A673 (cell line): ENCODE data around the gene METTL24.

Experiments
- EZH2 ChIP-seq: fragments of 200-600 bp; sonication (generic); IDR thresholded peaks from 2 replicates; pipeline ENCODE4 v1.6.1; 2017; ENCODE audit warnings: borderline replicate concordance, low read depth, mild to moderate bottlenecking, mixed read lengths, antibody characterized with exemption, low read length; ENCODE audit not compliant: poor library complexity, severe bottlenecking
- TF ChIP-seq, protein P1 (sequence below): fragments of 300-800, 200-600 bp; sonication (generic); conservative IDR thresholded peaks from 2 replicates; pipeline ENCODE4 v1.5.1; 2017; ENCODE audit warnings: low read depth, mild to moderate bottlenecking, antibody characterized with exemption, low read length, moderate library complexity, mixed read lengths

DNA sequence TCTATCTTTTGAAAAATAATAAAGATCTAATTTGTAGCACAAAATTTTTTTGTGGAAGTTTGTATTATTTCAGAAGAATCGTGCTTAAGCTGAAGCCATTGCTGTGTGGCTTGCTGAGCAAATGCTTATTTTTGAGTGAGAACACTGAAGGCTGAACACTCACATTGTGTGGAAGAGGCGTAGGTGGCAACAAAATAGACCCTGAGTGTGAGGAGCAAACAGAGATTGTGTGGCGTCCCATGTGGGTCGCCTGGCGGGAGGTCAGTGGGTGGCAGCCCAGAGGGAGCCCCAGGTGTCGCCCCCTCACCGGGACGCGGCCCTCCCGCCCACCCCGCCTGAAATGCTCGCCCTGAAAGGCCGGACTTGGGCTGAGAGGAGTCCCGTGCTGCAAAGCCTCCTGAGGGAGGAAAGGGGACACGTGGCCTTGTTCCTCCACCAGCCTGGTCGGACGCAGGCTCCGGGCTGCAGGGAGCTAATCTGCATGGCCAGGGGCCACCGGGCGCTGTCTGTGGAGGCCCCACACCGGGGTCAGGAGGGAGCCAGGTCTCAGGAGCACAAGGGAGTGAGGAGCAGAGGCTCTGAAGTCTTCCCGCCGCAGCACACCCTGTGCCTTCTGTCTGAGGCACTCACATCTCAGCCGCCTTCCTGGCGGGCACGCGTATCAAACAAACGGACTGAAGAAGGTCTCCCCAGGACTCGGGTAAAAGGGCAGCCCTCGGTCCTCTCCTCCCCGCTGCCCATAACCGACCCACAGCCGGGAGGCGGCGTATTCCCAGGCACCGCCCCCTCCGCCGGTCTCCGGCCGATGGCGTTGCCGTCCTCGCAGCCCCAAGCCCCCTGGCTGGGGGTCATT lies 41.3 kb upstream of the METTL24 start:
- TF ChIP-seq, protein P1, sequence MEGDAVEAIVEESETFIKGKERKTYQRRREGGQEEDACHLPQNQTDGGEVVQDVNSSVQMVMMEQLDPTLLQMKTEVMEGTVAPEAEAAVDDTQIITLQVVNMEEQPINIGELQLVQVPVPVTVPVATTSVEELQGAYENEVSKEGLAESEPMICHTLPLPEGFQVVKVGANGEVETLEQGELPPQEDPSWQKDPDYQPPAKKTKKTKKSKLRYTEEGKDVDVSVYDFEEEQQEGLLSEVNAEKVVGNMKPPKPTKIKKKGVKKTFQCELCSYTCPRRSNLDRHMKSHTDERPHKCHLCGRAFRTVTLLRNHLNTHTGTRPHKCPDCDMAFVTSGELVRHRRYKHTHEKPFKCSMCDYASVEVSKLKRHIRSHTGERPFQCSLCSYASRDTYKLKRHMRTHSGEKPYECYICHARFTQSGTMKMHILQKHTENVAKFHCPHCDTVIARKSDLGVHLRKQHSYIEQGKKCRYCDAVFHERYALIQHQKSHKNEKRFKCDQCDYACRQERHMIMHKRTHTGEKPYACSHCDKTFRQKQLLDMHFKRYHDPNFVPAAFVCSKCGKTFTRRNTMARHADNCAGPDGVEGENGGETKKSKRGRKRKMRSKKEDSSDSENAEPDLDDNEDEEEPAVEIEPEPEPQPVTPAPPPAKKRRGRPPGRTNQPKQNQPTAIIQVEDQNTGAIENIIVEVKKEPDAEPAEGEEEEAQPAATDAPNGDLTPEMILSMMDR, result no peak
- TF ChIP-seq EZH2, result no peak
